ENCODE measurements around the gene PSMC6.

PSMC6 gene

DNA sequence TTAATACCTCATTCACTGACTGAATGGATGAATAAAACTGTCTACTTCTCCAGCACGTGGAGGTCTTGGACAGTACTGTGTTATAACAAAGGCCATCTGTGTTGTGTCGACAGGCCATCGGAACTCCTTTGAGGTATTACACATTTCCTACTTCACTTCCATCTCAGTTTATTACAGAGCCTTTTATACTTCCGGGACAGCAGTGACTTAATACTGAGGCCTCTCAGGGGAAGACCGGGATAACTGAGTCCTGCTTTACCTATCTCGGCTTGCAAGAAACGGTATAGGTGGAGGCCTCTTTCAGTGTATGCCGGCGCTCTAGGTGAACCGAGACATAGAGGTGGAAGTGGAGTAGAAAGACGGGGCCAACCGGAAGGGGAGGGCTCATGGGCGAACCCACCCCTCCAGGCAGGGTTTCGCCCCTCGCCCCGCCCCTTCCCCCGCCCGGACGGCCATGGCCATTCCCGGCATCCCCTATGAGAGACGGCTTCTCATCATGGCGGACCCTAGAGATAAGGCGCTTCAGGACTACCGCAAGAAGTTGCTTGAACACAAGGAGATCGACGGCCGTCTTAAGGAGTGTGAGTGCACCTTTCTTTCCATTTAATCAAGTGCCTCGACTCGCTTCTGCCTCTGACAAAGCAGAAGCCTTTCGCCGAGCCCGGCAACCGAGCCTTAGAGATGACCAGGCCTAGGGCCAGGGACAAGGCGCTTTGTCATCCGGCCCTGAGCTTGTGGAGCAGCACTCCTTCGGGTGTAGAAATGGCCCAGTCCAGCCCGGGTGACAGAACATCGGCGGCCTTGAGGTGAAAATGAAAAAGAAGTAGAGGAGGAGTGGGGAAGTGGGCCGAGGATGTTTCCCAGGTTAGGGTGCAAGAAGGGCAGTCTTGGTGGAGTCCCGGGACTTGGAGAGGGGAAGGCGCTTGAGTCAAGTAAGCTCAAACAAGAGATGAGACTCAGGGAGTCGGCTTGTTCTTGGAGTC is at the start of gene PSMC6:
Gene PSMC6, plus strand, starts transcription at position 477 of the 983 bp plus-strand sequence. Its CDS starts 20 bp downstream, at position 497.
- peak; percentile 81 for DNase-seq

GRCh38 chr14:52660325-52660724 is 46.7 kb upstream of the PSMC6 start:
- DNase-seq: no peak

DNA sequence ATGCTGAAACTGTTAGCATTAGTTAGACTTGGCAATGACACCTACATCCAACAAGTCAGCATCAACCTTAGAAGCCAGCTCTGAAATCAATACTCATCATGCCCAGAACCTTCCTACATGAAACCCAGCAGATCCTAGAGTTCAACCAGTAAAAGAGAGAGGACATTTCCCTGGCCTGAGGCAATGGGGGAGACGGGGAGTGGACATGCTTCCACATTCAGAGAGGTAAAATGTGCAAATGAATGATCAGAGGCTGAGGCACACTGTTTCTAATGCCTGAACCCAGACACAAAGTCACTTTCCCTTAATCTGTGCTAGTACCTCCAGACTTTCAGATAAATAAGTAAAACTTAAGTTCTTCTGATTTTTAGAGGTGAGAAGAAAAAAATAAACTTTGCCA is 46.2 kb upstream of the PSMC6 start:
- DNase-seq: no peak

DNA sequence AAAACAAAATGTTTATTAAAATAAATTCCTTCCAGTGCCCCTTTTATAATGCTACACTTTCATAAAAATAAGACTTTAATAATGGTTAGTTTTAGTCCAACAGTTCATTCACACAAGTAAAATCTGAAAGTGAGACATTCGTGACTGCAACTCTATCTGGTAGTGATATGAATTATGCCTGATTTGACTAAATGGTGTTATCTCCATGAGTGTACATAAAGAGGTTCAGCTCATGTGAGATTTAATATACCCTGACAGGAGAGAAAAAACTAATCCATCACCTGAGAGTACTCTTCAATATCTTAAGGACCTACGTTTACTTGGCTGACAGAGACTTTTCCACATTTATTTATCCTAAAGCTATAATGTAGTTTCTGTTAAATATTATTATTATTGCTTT is 45.7 kb upstream of the PSMC6 start:
- DNase-seq: no peak

GRCh38 chr14:52663850-52664249 is 43.1 kb upstream of the PSMC6 start:
- no peak for DNase-seq

- DNase-seq: no peak
Measured at GRCh38 chr14:52678591-52678990, 28.4 kb upstream of the PSMC6 start.

GRCh38 chr14:52683985-52684520 is 22.9 kb upstream of the PSMC6 start:
- no peak for DNase-seq

DNA sequence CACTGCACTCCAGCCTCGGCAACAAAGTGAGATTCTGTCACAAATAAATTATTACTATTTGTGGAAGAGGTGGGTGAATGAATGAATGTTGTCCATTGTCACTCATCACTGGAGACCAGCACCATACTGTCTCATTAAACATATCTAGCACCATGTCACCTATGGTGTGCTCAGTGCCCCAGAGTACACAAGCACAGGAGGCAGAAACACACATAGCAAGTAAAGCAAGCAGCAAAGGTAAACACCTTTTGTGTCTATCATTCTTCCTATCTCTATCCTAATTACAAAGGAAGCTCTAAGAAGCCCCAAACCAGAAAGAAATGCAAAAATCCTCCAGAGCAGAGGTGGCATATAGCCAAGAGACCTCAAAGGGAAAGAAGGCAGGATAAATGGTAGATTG is 20.8 kb upstream of the PSMC6 start:
- DNase-seq: no peak

- no peak for DNase-seq
Measured at GRCh38 chr14:52690983-52691760, 15.8 kb upstream of the PSMC6 start.

DNA sequence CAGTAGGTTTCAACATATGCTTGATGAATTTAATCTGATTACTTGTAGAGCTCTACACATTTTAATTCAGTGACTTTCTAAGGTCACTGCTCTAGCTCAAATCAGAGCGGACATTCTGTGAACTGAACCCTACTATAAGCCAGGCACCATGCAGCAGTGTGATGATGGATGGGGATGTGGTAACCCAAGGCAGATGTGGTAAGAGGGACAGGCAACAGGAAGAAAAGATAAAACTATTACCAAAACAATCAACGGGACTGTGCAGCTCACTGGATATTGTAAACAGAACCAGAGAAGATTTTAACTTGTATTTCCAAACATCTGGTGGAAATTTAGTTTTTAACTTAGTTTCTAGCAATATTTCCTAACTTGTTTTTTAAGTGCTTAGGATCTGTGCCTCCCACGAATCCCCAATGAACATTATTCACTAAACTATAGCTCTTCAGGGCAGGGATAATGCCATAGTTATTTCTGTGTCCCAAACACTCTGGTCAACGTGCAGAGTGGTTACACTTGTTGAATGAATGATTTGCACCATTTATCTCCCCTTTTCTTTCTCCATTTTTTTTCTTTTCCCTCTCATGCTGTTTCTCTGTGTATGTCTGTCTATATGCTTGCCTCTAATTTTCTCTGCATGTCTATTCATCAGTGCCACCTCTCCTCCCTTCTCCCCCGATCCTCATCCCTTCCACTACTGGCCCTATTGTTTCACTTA is 14.6 kb upstream of the PSMC6 start:
- no peak for DNase-seq

GRCh38 chr14:52693036-52693435 is 14.0 kb upstream of the PSMC6 start:
- no peak for DNase-seq

DNA sequence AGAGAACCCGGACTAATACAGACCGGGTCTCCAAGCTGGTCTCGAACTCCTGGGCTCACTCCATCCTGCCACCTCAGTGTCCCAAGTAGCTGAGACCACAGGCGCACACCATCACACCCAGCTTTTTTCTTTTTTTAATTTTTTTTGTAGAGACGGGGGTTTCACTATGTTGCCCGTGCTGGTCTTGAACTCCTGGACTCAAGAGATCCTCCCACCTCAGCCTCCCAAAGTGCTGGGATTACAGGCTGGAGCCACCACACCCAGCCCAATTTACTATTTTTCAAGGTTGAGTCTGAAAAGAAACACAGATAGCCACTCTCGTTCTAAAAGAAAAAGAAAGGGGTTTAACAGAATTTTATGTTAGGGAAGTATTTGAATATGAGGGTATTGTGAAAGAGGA is 13.5 kb upstream of the PSMC6 start:
- no peak for DNase-seq

DNA sequence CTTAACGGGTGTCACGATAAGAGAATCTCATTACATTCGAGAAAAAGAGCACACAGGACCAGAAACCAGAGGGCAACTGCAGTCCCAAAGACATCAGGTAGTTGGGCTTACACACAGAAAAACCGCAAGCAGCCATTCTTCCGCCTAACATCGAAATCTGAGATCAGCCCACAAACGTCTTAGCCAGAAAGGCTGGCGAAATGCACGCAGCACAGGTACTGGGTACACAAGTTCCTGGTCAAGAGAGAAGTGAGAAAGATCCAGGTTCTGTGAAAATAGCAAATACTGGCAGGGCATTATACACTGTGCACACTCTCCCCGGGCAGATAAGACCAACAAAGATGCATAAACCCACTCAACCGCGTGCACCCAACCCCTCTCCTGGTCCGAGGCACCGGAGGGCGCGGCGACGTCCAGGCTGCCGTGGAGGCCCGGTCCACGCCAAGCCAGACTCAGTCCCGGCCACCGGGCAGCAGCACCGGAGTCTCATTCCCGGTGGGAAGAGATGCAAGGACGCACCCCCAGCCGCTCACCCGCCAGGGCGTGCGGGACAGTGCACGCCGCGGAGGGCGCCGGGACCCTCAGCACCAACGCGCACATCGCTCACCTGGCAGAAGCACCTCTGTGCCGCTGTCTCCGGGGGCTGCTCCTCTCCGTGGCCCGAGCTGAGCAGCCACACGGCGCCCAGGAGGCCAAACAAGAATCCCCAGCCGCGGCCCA is 12.1 kb upstream of the PSMC6 start:
- peak; percentile 7 for DNase-seq

GRCh38 chr14:52695481-52696091 is 11.4 kb upstream of the PSMC6 start, which contains the start of gene ERO1A:
Gene ERO1A (minus strand): TSS chr14:52695558. CDS start chr14:52695481, 77 bp downstream.
- DNase-seq: peak; percentile 49

GRCh38 chr14:52700701-52701172 is 6.3 kb upstream of the PSMC6 start:
- DNase-seq: no peak

- DNase-seq: no peak
Measured at GRCh38 chr14:52701223-52701622, 5.8 kb upstream of the PSMC6 start.

DNA sequence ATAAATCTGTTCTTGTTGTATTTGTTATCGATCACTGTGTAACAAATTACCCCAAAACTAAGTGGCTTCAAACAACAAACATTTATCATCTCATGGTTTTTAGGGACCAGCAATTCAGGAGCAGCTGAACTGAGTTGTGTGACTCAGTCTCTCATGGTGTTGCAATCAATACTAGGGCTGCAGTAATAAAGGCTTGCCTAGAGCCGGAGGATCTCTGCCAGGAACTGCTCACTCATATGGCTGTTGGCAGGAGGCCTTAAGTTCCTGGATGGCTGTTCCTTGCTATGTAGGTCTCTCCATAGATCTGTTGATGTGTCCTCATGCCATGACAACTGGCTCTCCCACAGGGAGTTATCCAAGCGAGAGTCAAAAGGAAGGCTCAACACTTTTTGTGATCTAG is 3.8 kb upstream of the PSMC6 start:
- no peak for DNase-seq

- no peak for DNase-seq
Measured at GRCh38 chr14:52703664-52704063, 3.3 kb upstream of the PSMC6 start.

DNA sequence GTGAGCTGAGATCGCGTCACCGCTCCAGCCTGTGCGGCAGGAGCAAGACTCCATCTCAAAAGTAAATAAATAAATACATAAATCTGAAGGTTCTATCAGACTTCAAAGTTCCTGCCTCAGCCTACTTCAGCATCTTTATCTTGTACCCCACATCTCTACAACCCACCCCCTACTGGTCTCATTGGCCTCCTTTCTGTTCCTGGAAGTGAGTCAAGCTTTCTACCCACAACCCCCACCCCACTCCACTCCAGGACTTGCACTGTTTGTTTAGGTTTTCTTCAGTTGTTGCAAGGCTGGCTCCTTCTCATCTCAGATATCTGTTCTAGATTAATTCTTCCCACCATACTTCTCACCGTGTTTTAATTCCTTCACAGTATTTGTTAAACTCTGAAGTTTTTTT is 714 bp upstream of the PSMC6 start:
- no peak for DNase-seq

DNA sequence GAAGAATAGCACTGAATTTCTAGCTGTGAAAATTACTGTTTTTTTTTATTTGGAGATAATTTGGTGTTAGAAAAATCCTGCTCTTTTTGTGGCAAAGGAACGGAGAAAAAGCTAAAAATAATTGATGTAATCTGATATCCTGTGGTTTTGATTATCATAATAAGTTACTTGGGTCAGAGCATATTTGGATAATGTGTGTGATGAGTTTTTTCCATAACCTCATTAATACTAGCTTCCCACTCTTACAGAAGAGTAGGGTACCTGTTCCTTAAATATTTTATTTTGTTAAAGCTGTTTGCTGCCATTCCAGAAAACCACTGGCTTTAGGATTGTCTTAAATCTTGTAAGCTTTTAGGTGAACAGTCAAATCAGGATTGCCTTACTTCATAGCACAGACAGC is 4.7 kb downstream of the PSMC6 start:
- no peak for DNase-seq

- DNase-seq: no peak
Measured at GRCh38 chr14:52716155-52716554, 9.2 kb downstream of the PSMC6 start.

All from DMS 273 treated with DMSO at 0.1 percent for 48 hours (cell line).